ENCODE measurements around the gene BCAS1. TPM values are rescaled to one million over a fixed set of nuclear protein-coding genes. Genes with fewer than 3 reads are reported as not detected.

The BCAS1 gene
- total RNA-seq, 1 experiment from 2014 or later: 3.1 TPM

DNA sequence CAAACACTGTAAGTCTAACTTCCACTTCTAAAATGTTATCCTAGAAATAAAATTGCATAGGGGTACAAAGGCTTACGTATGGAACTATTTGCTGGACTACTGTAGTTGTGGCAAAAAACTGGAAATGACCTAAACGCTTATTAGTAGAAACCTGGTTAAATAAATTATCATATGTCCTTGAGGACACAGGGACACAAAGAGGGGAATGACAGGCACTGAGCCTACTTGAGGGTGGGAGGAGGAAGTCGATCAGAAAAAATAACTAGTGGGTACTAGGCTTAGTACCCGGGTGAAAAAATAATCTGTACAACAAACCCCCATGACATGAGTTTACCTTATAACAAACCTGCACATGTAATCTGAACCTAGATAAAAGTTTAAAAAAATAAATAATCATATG lies 28.4 kb downstream of the BCAS1 start:
- Histone ChIP-seq H3K4me3 (ENCODE audit: low read depth in 2 of 2, low read length in 2 of 2) (no peak overlapping the region), H3K36me3 (ENCODE audit: control insufficient read depth, insufficient read depth, low read length) (no peaks in the 10 kb centered on the region), H3K27me3 (ENCODE audit: control insufficient read depth, insufficient read depth, low read length) (no peaks in the 10 kb centered on the region; the same call in 1 of the 2 replicates), H3K27ac (ENCODE audit: low read length) (no peak overlapping the region), H3K4me1 (ENCODE audit: control insufficient read depth, insufficient read depth, low read length) (no peaks in the 10 kb centered on the region), H3K9me3 (ENCODE audit: control insufficient read depth, insufficient read depth, low read depth, low read length) (no peaks in the 10 kb centered on the region)
- CTCF ChIA-PET: no interaction called here
- BruUV-seq (replicated peaks): no TSS peak
- in situ Hi-C loops (cut with HindIII; ENCODE audit: low pct_unique_long_range_greater_than_20kb, low sequenced_read_pairs) (no loop called here), intact Hi-C loops (cut with micrococcal nuclease; ENCODE audit: unreplicated experiment) (no loop called here)
- POLR2A ChIA-PET: no interaction called here
- DNase-seq (ENCODE audit: low read depth, low spot score) (no peak), ATAC-seq (no peak)
- no peak for TF ChIP-seq SIN3A (IDR thresholded peaks at IDR 0.05; ENCODE audit: borderline replicate concordance, insufficient read depth, low read depth, low read length)
- TF ChIP-seq REST (IDR thresholded peaks at IDR 0.05; ENCODE audit: insufficient read depth in 1 of 2, low read depth in 2 of 2, low read length in 1 of 2): no peak
- TF ChIP-seq, protein P1, sequence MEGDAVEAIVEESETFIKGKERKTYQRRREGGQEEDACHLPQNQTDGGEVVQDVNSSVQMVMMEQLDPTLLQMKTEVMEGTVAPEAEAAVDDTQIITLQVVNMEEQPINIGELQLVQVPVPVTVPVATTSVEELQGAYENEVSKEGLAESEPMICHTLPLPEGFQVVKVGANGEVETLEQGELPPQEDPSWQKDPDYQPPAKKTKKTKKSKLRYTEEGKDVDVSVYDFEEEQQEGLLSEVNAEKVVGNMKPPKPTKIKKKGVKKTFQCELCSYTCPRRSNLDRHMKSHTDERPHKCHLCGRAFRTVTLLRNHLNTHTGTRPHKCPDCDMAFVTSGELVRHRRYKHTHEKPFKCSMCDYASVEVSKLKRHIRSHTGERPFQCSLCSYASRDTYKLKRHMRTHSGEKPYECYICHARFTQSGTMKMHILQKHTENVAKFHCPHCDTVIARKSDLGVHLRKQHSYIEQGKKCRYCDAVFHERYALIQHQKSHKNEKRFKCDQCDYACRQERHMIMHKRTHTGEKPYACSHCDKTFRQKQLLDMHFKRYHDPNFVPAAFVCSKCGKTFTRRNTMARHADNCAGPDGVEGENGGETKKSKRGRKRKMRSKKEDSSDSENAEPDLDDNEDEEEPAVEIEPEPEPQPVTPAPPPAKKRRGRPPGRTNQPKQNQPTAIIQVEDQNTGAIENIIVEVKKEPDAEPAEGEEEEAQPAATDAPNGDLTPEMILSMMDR (IDR thresholded peaks at IDR 0.05): no peak
- TF ChIP-seq TCF7L2 (IDR thresholded peaks at IDR 0.05; ENCODE audit: low read depth, low read length): no peak
- TF ChIP-seq POLR2AphosphoS5 (IDR thresholded peaks at IDR 0.05; ENCODE audit: low read depth, low read length): no peak

GRCh38 chr20:54041336-54041735 lies 29.1 kb downstream of the BCAS1 start:
- ChIA-PET CTCF (no interaction called here), POLR2A (no interaction called here)
- no TSS peak for BruUV-seq (replicated peaks)
- no peak for DNase-seq (ENCODE audit: low read depth, low spot score)
- Histone ChIP-seq H3K27me3 (ENCODE audit: control insufficient read depth, insufficient read depth, low read length) (no peaks in the 10 kb centered on the region; the same call in 1 of the 2 replicates), H3K4me3 (ENCODE audit: low read depth in 2 of 2, low read length in 2 of 2) (no peak overlapping the region), H3K27ac (ENCODE audit: low read length) (no peak overlapping the region), H3K9me3 (ENCODE audit: control insufficient read depth, insufficient read depth, low read depth, low read length) (no peaks in the 10 kb centered on the region), H3K4me1 (ENCODE audit: control insufficient read depth, insufficient read depth, low read length) (no peaks in the 10 kb centered on the region), H3K36me3 (ENCODE audit: control insufficient read depth, insufficient read depth, low read length) (no peaks in the 10 kb centered on the region)
- in situ Hi-C loops (cut with HindIII; ENCODE audit: low pct_unique_long_range_greater_than_20kb, low sequenced_read_pairs): no loop called here
- TF ChIP-seq TCF7L2 (IDR thresholded peaks at IDR 0.05; ENCODE audit: low read depth, low read length): no peak
- no peak for TF ChIP-seq REST (IDR thresholded peaks at IDR 0.05; ENCODE audit: insufficient read depth in 1 of 2, low read depth in 2 of 2, low read length in 1 of 2)
- no peak for TF ChIP-seq POLR2AphosphoS5 (IDR thresholded peaks at IDR 0.05; ENCODE audit: low read depth, low read length)
- TF ChIP-seq, protein P1 (IDR thresholded peaks at IDR 0.05): no peak
- TF ChIP-seq SIN3A (IDR thresholded peaks at IDR 0.05; ENCODE audit: borderline replicate concordance, insufficient read depth, low read depth, low read length): no peak
- no peak for ATAC-seq
- intact Hi-C loops (cut with micrococcal nuclease; ENCODE audit: unreplicated experiment): no loop called here

Measured in Panc1 (cell line).